ENCODE data around the gene PTPN7. TPM values are rescaled to one million over a fixed set of nuclear protein-coding genes. Genes with fewer than 3 reads are reported as not detected.

Gene PTPN7
- total and polyA plus RNA-seq, 2 of the 13 experiments (the other 11 are each of a cell fraction or from before 2014, with no cell fraction given) = not detected

- TF ChIP-seq TCF12 (IDR thresholded peaks at IDR 0.05) = no peak
- peak; percentile 6; the same call in 1 of the 2 replicates for TF ChIP-seq TCF12 (CRISPR knock-in tag; IDR thresholded peaks at IDR 0.05)
- no peak for TF ChIP-seq CHCHD3 (CRISPR knock-in tag; IDR thresholded peaks at IDR 0.05)
- peak; percentile 51 for TF ChIP-seq ZNF687 (CRISPR knock-in tag; IDR thresholded peaks at IDR 0.05)
- TF ChIP-seq CREM (IDR thresholded peaks at IDR 0.05) = peak; percentile 46; the same call in 1 of the 2 replicates
- TF ChIP-seq CREM (CRISPR knock-in tag; IDR thresholded peaks at IDR 0.05) = no peak
- peak; percentile 39 for TF ChIP-seq PPARG (CRISPR knock-in tag; conservative IDR thresholded peaks at IDR 0.05)
- TF ChIP-seq NFKBIZ (CRISPR knock-in tag; IDR thresholded peaks at IDR 0.05) = no peak
- no peak for TF ChIP-seq SOX13 (IDR thresholded peaks at IDR 0.05)
- peak in 1 of 2 experiments; percentile 71; a peak in 2 of 4 replicates for TF ChIP-seq SOX13 (CRISPR knock-in tag; conservative IDR thresholded peaks at IDR 0.05 in 1 of 2, IDR thresholded peaks at IDR 0.05 in 1 of 2)
- TF ChIP-seq DNMT1 (CRISPR knock-in tag; IDR thresholded peaks at IDR 0.05) = no peak
- peak; percentile 92 for TF ChIP-seq ETV5 (CRISPR knock-in tag; IDR thresholded peaks at IDR 0.05; ENCODE audit: borderline replicate concordance)
- 0 out of 2 replicates have a peak, but pooled peaks have one; percentile 25 for TF ChIP-seq MXD4 (CRISPR knock-in tag; IDR thresholded peaks at IDR 0.05)
- 0 out of 2 replicates have a peak, but pooled peaks have one; percentile 77 for TF ChIP-seq ZNF746 (CRISPR knock-in tag; IDR thresholded peaks at IDR 0.05)
- peak; percentile 56 for TF ChIP-seq SPEN (CRISPR knock-in tag; IDR thresholded peaks at IDR 0.05; ENCODE audit: low read depth)
- TF ChIP-seq ZNF253 (CRISPR knock-in tag; IDR thresholded peaks at IDR 0.05; ENCODE audit: borderline replicate concordance) = no peak
- peak; percentile 32; the same call in 1 of the 2 replicates for TF ChIP-seq ZNF230 (CRISPR knock-in tag; IDR thresholded peaks at IDR 0.05)
- no peak for TF ChIP-seq TCF7 (IDR thresholded peaks at IDR 0.05; ENCODE audit: low read depth)
- 0 out of 2 replicates have a peak, but pooled peaks have one; percentile 74 for TF ChIP-seq ZNF605 (CRISPR knock-in tag; IDR thresholded peaks at IDR 0.05)
- no peak for TF ChIP-seq ZNF580 (CRISPR knock-in tag; IDR thresholded peaks at IDR 0.05; ENCODE audit: borderline replicate concordance, low read depth)
- TF ChIP-seq FOXC1 (CRISPR knock-in tag; IDR thresholded peaks at IDR 0.05; ENCODE audit: borderline replicate concordance) = 0 out of 2 replicates have a peak, but pooled peaks have one; percentile 28
- 0 out of 2 replicates have a peak, but pooled peaks have one; percentile 36 for TF ChIP-seq ARNTL (CRISPR knock-in tag; IDR thresholded peaks at IDR 0.05)
- no peak for TF ChIP-seq ARNT2 (CRISPR knock-in tag; IDR thresholded peaks at IDR 0.05; ENCODE audit: low read depth)
- peak; percentile 86; the same call in 1 of the 2 replicates for TF ChIP-seq MEIS1 (CRISPR knock-in tag; IDR thresholded peaks at IDR 0.05; ENCODE audit: borderline replicate concordance)
- peak; percentile 66; the same call in 1 of the 2 replicates for TF ChIP-seq HOXA3 (CRISPR knock-in tag; IDR thresholded peaks at IDR 0.05)
- TF ChIP-seq ZMYM4 (CRISPR knock-in tag; IDR thresholded peaks at IDR 0.05) = peak; percentile 43; the same call in 1 of the 2 replicates
- TF ChIP-seq ZNF138 (CRISPR knock-in tag; IDR thresholded peaks at IDR 0.05; ENCODE audit: low read depth) = no peak
- peak; percentile 56; the same call in 1 of the 2 replicates for TF ChIP-seq GATAD2A (CRISPR knock-in tag; IDR thresholded peaks at IDR 0.05)
- 0 out of 2 replicates have a peak, but pooled peaks have one; percentile 23 for TF ChIP-seq ATF1 (CRISPR knock-in tag; IDR thresholded peaks at IDR 0.05)
Measured at GRCh38 chr1:202143011-202143767, 17.2 kb downstream of the PTPN7 start (continued).
